ENCODE data around the gene LRRC57.

GRCh38 chr15:42494998-42495360 lies 53.6 kb downstream of the LRRC57 start:
- no peak for TF ChIP-seq EZH2phosphoT487 (IDR thresholded peaks at IDR 0.05; ENCODE audit: borderline replicate concordance)
- TF ChIP-seq POLR2AphosphoS5 (IDR thresholded peaks at IDR 0.05; ENCODE audit: low read depth, low read length) = no peak
- TF ChIP-seq CTCF (IDR thresholded peaks at IDR 0.05 in 2 of 3, conservative IDR thresholded peaks at IDR 0.05 in 1 of 3; ENCODE audit: borderline replicate concordance in 1 of 3, insufficient read depth in 1 of 3, low read depth in 2 of 3, low read length in 2 of 3) = no peak
- TF ChIP-seq SRF (IDR thresholded peaks at IDR 0.05; ENCODE audit: low read depth) = no peak
- TF ChIP-seq TCF7L2 (IDR thresholded peaks at IDR 0.05; ENCODE audit: borderline replicate concordance, extremely low read depth, insufficient read depth, insufficient read length) = no peak
- TF ChIP-seq POLR2A (IDR thresholded peaks at IDR 0.05; ENCODE audit: borderline replicate concordance, extremely low read depth, insufficient read depth, insufficient read length) = no peak
- TF ChIP-seq MAX (IDR thresholded peaks at IDR 0.05) = no peak
- no peak for TF ChIP-seq JUND (IDR thresholded peaks at IDR 0.05)
- TF ChIP-seq, protein P1, sequence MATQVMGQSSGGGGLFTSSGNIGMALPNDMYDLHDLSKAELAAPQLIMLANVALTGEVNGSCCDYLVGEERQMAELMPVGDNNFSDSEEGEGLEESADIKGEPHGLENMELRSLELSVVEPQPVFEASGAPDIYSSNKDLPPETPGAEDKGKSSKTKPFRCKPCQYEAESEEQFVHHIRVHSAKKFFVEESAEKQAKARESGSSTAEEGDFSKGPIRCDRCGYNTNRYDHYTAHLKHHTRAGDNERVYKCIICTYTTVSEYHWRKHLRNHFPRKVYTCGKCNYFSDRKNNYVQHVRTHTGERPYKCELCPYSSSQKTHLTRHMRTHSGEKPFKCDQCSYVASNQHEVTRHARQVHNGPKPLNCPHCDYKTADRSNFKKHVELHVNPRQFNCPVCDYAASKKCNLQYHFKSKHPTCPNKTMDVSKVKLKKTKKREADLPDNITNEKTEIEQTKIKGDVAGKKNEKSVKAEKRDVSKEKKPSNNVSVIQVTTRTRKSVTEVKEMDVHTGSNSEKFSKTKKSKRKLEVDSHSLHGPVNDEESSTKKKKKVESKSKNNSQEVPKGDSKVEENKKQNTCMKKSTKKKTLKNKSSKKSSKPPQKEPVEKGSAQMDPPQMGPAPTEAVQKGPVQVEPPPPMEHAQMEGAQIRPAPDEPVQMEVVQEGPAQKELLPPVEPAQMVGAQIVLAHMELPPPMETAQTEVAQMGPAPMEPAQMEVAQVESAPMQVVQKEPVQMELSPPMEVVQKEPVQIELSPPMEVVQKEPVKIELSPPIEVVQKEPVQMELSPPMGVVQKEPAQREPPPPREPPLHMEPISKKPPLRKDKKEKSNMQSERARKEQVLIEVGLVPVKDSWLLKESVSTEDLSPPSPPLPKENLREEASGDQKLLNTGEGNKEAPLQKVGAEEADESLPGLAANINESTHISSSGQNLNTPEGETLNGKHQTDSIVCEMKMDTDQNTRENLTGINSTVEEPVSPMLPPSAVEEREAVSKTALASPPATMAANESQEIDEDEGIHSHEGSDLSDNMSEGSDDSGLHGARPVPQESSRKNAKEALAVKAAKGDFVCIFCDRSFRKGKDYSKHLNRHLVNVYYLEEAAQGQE (IDR thresholded peaks at IDR 0.05; ENCODE audit: low read depth) = no peak
- TF ChIP-seq EGR1 (IDR thresholded peaks at IDR 0.05; ENCODE audit: low read depth) = no peak
